Skeletal muscle satellite cell (primary cell): Measurements from ENCODE around the gene NCBP2L.
"Not testable (repeated sequence)": the region's sequence is repeated elsewhere in the genome, so short reads cannot be mapped to it uniquely, and the experiment has no call there.

Experiments used
- H3K27me3 ChIP-seq: 2 replicates; pipeline ENCODE4 v1.7.0; 2013; ENCODE audit warnings: low read length; ENCODE audit not compliant: control insufficient read depth, insufficient read depth
- H3K36me3 ChIP-seq: 2 replicates; pipeline ENCODE4 v1.7.0; 2013; ENCODE audit warnings: mild to moderate bottlenecking, control low read depth, low read length; ENCODE audit not compliant: insufficient read depth
- H3K4me1 ChIP-seq: 2 replicates; pipeline ENCODE4 v1.7.0; 2013; ENCODE audit warnings: low read length; ENCODE audit not compliant: control insufficient read depth, insufficient read depth
- H3K4me2 ChIP-seq: 2 replicates; pipeline ENCODE4 v1.7.0; 2013; ENCODE audit warnings: mild to moderate bottlenecking, low read length
- H3K4me3 ChIP-seq: 2 replicates; pipeline ENCODE4 v1.7.0; 2013; ENCODE audit warnings: low read length
- H3K9ac ChIP-seq: 2 replicates; pipeline ENCODE4 v1.7.0; 2013; ENCODE audit warnings: mild to moderate bottlenecking, low read depth, low read length, moderate library complexity
- H3K9me3 ChIP-seq: replicated peaks from 2 replicates; pipeline ENCODE4 v1.7.0; 2013; ENCODE audit warnings: mild to moderate bottlenecking, control low read depth, low read length

The NCBP2L gene

DNA sequence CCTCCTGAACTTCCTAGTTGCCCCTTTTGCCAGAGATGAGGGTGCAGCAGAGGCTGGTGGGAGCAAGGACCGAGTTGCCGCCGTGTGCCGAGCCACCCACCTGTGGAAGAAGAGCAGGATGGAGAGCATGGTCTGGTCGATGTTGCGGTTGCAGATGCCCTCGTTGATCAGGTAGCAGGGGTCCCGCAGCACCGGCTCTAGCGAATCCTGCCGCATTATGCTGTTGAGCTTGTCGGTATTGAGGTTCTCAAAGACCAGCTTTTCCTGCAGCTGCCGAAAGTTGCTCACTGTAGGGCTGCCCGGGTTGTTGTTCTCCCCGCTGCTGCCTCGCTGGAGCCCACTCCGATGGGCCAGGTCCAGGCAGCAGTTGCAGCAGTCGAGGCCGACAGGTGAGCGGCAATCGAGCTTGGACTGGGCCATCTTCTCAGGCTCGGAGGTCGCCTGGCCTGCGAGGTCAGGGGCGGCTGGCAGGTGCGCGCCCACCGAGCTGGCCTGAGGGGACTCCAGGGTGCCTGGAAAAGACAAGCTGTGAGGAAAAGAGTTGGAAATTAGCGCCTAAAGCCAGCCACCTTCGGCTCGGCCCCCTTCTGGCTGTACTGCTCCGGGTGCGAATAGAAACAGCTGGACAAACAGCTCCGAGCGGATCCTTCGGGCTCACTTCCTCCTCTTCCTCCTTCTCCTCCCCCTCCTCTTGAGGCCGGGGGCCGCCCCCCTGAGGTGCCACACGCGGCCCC, 2.4 kb upstream of the NCBP2L start:
- Histone ChIP-seq H3K9ac (peak overlapping the region; percentile 85), H3K27me3 (peaks cover 5% of the 10 kb centered on the region)

DNA sequence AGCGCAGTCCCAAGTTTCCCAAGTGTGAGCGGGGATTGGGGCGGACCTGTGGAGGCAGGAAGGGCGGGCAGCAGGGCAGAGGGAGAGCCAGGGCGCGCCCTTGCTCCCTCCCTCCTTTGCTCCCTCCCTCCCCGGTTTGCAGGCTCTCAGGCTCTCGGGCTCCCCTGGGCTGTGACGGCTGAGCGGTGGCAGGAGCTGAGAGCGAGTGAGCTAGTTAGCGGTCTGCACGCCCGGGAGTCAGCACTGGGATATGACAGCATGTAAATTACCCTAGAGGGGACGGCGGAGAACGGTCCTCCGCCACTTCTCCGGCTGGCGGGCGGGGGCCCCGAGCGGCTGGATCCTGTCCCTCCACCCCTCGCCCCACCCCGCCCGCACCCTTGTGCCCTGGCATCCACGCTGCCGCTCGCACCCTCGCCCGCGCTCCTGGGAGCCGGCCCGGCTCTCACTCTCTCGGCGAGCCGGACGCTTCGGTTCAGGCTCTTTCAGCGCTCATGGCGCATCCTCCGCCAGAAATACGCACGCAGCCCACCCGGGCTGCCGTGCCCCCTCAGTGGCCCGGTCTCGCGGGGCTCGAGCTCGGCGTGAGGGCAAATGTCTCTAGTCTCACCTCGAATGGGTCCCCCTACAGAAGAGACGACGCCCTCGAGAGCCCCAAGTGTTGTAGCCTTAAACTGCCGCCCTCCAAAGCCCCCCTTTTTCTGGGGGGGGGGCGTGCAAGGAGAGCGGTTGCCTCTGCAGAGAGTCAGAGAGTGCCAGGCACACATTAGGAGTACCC, 1.6 kb upstream of the NCBP2L start, which contains the start of gene TSC22D3:
Gene TSC22D3, minus strand, starts transcription at position 54 of the 778 bp plus-strand sequence. CDS start 368 bp downstream, outside the sequence.
- Histone ChIP-seq H3K9me3 (no peaks in the 10 kb centered on the region), H3K4me2 (peak within 1 kb of the TSS; percentile 88), H3K9ac (peak within 1 kb of the TSS; percentile 85), H3K36me3 (no peaks in the 10 kb centered on the region), H3K4me3 (peak within 1 kb of the TSS; percentile 77), H3K4me1 (peaks cover 14% of the 10 kb centered on the region), H3K27me3 (no peaks in the 10 kb centered on the region)

More for the DNA sequence above, 2.4 kb upstream of the NCBP2L start:
- Histone ChIP-seq H3K4me2 (peak overlapping the region; percentile 88), H3K36me3 (no peaks in the 10 kb centered on the region), H3K4me1 (peaks cover 14% of the 10 kb centered on the region), H3K4me3 (peak overlapping the region; percentile 77), H3K9me3 (no peaks in the 10 kb centered on the region)

DNA sequence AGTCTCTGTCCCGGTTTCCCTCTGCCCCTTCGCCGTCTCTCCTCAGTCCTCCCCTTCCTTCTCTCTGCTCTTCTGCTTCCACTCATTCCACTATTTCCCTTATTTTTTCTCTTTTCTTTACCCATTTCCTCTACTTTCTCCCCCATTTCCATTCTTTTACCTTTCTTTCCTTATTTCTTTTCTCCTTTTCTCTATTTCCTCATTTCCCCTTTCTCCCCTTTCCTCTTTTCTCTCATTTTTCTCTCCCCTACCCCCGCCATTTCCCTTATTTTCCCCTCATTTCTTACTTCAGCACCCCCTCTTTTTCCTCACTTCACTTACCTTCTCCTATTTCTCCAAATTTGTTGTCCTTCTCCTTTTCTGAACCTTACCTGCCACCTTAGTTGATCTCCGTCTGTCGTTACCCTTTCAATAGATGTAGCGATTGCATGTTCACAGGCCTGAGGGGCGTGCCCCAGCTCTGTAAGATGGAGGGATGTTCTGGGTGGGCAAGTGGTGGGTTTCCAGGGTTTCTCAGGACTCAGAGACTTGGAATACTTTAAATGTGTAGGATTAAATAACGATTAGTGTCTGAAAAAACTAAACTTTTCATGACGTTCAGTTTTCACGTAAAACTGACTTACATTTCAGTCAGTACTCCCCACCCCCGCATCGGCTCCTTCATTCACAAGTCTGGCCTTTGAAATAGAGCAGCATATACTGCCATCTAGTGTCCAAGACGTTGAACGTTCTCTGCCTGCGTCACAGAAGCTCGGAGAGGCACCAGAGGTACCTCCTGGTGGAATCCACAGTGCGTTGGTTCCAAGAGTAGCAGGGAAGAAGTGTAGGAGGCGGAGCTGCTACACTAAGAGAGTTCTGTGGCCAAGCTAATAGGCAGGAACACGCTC, 641 bp upstream of the NCBP2L start:
- H3K9me3 ChIP-seq = no peaks in the 10 kb centered on the region
- peak overlapping the region; percentile 85 for H3K9ac ChIP-seq
- no peaks in the 10 kb centered on the region for H3K36me3 ChIP-seq
- no peaks in the 10 kb centered on the region for H3K27me3 ChIP-seq
- peak overlapping the region; percentile 77 for H3K4me3 ChIP-seq
- peaks cover 14% of the 10 kb centered on the region for H3K4me1 ChIP-seq
- H3K4me2 ChIP-seq = peak overlapping the region; percentile 88

DNA sequence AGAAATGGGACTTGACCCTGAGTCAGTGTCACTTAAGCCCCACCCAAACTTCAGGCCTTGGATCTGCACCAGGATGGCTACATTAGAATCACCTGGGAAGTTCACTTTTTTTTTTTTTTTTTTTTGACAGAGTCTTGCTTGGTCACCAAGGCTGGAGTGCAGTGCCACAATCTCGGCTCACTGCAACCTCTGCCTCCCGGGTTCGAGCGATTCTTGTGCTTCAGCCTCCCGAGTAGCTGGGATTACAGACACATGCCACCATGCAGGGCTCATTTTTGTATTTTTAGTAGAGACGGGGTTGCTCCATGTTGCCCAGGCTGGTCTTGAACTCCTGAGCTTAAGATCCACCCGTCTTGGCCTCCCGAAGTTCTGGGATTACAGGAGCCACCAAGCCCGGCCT, 3.0 kb downstream of the NCBP2L start:
- H3K4me1 ChIP-seq = peaks cover 2% of the 10 kb centered on the region
- H3K9me3 ChIP-seq = no peaks in the 10 kb centered on the region
- H3K4me3 ChIP-seq = no peak overlapping the region
- no peak overlapping the region for H3K9ac ChIP-seq
- H3K36me3 ChIP-seq = no peaks in the 10 kb centered on the region
- peaks cover 2% of the 10 kb centered on the region for H3K27me3 ChIP-seq
- no peak overlapping the region for H3K4me2 ChIP-seq

DNA sequence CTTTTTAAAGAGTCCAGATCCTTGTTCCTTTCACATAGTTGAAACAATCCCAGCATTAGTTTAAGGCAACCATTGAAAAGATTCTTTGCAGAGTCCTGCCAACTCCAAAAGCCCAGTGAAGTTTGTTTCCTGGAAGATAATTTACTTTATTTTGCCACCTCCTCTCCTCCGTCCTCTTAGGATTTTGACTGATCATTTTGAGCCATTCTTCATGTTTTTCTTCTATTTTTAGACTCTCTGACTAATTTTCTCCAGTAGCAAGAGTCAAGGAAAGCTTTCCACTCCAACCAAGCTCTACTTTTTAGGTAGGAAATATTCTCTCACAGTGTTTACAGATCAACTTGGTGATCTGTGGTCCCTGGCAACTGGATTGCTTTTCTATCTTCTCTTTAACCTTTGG, 10.3 kb downstream of the NCBP2L start:
- Histone ChIP-seq H3K9ac (no peak overlapping the region), H3K4me1 (no peaks in the 10 kb centered on the region), H3K36me3 (no peaks in the 10 kb centered on the region), H3K9me3 (no peaks in the 10 kb centered on the region), H3K27me3 (peaks cover 47% of the 10 kb centered on the region), H3K4me3 (no peak overlapping the region), H3K4me2 (no peak overlapping the region)

DNA sequence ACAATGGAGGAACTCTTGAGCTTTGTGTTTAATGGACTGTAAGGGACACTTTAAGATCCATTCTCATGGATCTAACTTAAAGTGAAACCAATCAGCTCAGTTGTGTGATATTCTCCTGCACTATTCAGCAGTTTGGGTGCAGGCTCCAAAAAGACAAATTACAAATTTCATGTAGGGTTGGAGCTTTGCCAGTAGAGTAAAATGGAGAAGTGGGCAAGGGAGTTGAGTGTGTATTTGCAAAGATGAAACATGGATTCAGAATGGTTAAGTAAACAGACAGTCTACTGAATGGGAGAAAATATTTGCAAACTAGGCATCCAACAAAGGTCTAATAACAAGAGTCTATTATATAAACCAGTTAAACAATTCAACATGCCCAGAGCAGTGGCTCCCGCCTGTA, 26.9 kb downstream of the NCBP2L start:
- no peak overlapping the region for H3K4me3 ChIP-seq
- no peaks in the 10 kb centered on the region for H3K9me3 ChIP-seq
- no peak overlapping the region for H3K4me2 ChIP-seq
- peaks cover 16% of the 10 kb centered on the region for H3K27me3 ChIP-seq
- H3K36me3 ChIP-seq = no peaks in the 10 kb centered on the region
- no peaks in the 10 kb centered on the region for H3K4me1 ChIP-seq
- H3K9ac ChIP-seq = no peak overlapping the region

DNA sequence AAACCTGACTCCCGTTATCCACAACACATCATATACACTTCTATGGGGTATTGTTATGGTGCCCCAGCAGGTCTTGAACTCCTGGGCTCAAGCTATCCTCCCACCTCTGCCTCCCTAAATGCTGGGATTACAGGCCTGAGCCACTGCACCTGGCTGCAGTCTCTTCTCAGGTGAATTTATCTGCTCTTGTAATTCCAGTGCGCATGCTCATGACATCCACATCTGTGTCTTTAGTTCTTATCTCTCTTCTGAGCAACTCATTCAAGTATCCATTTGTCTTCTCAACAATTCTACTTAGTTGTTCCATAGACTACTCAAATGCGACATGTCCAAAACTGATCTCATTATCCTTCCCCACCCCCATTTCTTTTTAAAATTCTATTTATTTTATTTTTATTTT, 27.6 kb downstream of the NCBP2L start:
- no peak overlapping the region for H3K4me2 ChIP-seq
- peaks cover 13% of the 10 kb centered on the region for H3K27me3 ChIP-seq
- H3K36me3 ChIP-seq = no peaks in the 10 kb centered on the region
- H3K4me1 ChIP-seq = no peaks in the 10 kb centered on the region
- H3K4me3 ChIP-seq = no peak overlapping the region
- H3K9me3 ChIP-seq = no peaks in the 10 kb centered on the region
- no peak overlapping the region for H3K9ac ChIP-seq

DNA sequence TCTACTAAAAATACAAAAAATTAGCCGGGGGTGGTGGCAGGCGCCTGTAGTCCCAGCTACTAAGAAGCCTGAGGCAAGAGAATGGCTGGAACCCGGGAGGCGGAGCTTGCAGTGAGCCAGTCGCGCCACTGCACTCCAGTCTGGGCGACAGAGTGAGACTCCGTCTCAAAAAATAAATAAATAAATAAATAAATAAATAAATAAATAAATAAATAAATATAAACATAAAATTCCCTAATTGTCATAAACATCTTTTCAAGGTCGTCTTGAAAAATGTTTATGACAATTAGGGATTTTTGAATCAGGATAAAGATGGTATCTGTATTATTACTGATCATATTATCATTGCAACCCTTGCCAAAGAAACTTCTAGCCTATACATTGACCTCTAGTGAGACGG, 32.5 kb downstream of the NCBP2L start:
- not testable (repeated sequence) for H3K4me3 ChIP-seq, H3K36me3 ChIP-seq, H3K4me2 ChIP-seq, H3K9ac ChIP-seq, H3K9me3 ChIP-seq, H3K4me1 ChIP-seq
- peaks cover 13% of the 10 kb centered on the region for H3K27me3 ChIP-seq

DNA sequence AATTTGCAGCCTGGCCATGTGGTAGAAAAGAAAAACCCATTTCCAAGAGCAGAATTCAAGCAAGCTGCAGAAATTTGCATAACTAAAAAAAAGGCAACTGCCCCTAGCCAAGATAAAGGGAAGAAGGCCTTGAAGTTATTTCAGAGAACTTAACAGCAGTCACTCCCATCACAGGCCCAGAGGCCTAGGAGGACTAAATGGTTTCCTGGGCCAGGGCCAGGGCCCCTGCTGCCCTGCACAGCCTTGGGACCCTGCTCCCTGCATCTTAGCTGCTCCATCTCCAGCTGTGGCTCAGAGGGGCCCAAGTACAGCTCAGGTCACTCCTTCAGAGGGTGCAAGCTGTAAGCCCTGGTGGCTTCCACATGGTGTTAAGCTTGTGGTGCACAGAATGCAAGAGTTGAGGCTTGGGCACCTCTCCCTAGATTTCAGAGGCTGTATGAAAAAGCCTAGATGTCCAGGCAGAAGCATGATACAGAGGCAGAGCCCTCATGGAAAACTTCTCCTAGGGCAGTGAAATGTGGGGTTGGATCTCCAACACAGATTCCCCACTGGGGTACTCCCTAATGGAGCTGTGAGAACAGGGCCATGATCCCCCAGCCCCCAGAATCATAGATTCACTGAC, 41.5 kb downstream of the NCBP2L start:
- Histone ChIP-seq H3K9ac (no peak overlapping the region), H3K4me3 (no peak overlapping the region), H3K36me3 (no peaks in the 10 kb centered on the region), H3K4me2 (no peak overlapping the region), H3K27me3 (peaks cover 11% of the 10 kb centered on the region), H3K9me3 (peaks cover 6% of the 10 kb centered on the region), H3K4me1 (peaks cover 4% of the 10 kb centered on the region)

DNA sequence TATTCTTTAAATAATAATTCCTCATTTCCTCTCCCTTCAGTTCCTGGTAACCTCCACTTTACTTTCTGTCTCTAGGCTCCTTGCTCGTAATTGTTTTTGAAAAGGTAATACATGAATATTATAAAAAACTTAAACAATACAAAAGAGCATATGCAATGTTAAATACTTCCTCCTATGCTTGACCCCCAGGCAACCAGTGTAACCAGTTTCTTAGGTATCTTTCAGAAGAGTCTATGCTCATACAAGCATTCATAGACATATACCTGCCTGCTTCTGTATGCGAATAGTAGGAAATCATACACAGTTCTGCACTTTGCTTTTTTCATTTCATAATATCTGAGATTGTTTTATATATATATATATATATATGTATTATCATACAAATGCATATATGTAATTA, 45.5 kb downstream of the NCBP2L start:
- H3K4me1 ChIP-seq = peaks cover 17% of the 10 kb centered on the region
- no peak overlapping the region for H3K4me3 ChIP-seq
- no peak overlapping the region for H3K9ac ChIP-seq
- no peaks in the 10 kb centered on the region for H3K27me3 ChIP-seq
- H3K4me2 ChIP-seq = no peak overlapping the region
- H3K36me3 ChIP-seq = no peaks in the 10 kb centered on the region
- peaks cover 6% of the 10 kb centered on the region for H3K9me3 ChIP-seq

DNA sequence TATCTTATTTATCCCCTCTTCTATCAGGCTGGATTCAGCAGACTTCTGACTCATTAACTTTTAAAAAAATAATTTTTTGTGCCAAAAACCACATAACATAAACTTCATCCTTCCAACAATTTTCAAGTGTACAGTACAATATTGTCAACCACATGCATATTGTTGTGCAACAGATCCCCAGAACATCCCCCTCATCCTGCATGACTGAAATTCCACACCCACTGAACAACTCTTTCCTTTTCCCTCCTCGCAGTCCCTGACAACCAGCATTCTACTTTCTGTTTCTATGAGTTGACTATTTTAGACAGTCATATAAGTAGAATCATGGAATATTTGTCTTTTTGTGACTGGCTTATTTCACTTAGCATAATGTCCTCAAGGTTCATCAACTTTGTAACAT, 45.9 kb downstream of the NCBP2L start:
- Histone ChIP-seq H3K4me3 (no peak overlapping the region), H3K36me3 (no peaks in the 10 kb centered on the region), H3K27me3 (no peaks in the 10 kb centered on the region), H3K4me2 (peak overlapping the region; percentile 72), H3K9me3 (peaks cover 6% of the 10 kb centered on the region), H3K4me1 (peaks cover 17% of the 10 kb centered on the region), H3K9ac (no peak overlapping the region)
